Prostate gland (tissue), 2 donors: ENCODE measurements around the gene PARVB.

Source experiments
- POLR2AphosphoS5 ChIP-seq: sonication (generic); formaldehyde crosslinking; IDR thresholded peaks from one replicate; pipeline ENCODE4 v1.6.1; 2017; ENCODE audit warnings: antibody characterized with exemption
- TF ChIP-seq, protein P1 (sequence below), 4 experiments: fragments of 200-600 bp in 2 of 4; fragments of 450-650 bp in 2 of 4; sonication (generic) in 2 of 4; IDR thresholded peaks; 1 replicate in 3 of 4; 2 replicates in 1 of 4; pipeline ENCODE4 v1.5.1; 2016 to 2019; ENCODE audit warnings: antibody characterized with exemption in 4 of 4, mild to moderate bottlenecking in 2 of 4, moderate library complexity in 2 of 4

DNA sequence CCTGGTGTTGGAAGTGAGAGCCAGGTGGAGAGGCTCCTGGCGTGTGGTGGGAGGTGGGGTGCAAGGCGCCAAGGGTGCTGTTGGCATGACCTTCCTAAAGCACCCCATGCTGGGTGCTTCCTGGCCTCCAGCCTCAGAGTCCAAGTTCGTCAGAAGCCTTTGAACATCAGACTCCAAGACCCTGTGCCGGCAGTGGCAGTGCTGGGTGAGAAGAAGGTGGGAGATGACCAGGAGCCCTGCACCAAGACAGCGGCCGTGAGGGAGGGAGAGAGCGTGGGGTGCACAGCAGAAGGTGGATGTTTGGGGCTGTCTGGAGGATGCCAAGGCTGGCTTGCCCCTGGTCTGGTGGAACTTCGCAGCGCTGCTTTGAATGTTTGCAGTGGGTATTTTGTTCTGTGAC, 29.7 kb upstream of the PARVB start:
- TF ChIP-seq, protein P1, sequence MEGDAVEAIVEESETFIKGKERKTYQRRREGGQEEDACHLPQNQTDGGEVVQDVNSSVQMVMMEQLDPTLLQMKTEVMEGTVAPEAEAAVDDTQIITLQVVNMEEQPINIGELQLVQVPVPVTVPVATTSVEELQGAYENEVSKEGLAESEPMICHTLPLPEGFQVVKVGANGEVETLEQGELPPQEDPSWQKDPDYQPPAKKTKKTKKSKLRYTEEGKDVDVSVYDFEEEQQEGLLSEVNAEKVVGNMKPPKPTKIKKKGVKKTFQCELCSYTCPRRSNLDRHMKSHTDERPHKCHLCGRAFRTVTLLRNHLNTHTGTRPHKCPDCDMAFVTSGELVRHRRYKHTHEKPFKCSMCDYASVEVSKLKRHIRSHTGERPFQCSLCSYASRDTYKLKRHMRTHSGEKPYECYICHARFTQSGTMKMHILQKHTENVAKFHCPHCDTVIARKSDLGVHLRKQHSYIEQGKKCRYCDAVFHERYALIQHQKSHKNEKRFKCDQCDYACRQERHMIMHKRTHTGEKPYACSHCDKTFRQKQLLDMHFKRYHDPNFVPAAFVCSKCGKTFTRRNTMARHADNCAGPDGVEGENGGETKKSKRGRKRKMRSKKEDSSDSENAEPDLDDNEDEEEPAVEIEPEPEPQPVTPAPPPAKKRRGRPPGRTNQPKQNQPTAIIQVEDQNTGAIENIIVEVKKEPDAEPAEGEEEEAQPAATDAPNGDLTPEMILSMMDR (IDR thresholded peaks at IDR 0.05): no peak
- no peak for TF ChIP-seq POLR2AphosphoS5
